Embryonic facial prominence (tissue), 1 donor: ENCODE measurements around the gene IP6K3.
A peak's percentile ranks its signal among the peaks of the same experiment; 100 is the strongest.

Experiments
- DNase-seq: peaks from one replicate; pipeline ENCODE4 v3.0.0-alpha.2; 2016; ENCODE audit errors: extremely low spot score

IP6K3 gene

GRCh38 chr6:33723371-33724085 is 23.2 kb downstream of the IP6K3 start:
- no peak for DNase-seq

DNA sequence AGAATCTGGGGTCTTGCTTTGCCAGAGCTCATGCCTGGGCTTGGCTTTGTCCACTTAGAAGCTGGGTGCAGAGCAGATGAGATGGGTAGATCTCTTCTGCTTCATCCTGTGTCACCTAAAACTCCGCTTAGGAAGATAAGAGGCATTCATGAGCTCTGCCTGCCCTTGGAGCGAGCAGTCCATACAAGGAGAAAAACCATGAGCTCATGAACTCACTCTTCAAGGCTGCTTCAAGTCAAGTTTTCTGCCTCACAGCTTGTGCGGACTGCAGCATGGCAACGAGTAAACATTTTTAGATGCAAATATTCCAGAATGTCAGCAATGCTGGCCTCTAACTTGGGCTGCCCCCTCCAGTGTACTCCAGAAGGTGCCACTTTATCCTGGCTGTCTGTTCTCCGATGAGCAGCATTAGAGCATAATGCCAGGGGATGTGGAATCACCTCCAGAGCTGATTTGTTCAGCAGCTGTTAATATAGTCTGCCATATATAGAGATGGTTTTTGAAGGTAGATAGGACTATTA is 24.5 kb downstream of the IP6K3 start:
- no peak for DNase-seq

DNA sequence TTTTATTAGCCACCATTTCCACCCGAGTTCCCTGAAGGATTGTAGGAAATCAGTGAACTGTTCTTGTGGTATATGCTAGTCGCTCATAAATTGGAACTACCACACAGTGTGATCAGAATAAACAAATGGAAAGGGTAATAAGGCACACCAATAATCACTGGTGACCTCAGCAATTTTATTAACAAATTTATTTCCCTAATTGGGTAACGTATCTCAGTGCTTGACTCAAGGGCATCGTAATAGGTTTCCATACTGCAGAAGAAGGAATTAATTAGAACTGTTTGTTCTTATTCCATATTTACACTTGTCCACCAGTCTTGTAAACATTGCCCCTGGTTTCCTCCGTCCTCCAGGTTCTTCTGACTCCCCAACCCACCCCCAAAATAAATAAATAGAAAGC is 25.2 kb downstream of the IP6K3 start:
- DNase-seq = no peak

DNA sequence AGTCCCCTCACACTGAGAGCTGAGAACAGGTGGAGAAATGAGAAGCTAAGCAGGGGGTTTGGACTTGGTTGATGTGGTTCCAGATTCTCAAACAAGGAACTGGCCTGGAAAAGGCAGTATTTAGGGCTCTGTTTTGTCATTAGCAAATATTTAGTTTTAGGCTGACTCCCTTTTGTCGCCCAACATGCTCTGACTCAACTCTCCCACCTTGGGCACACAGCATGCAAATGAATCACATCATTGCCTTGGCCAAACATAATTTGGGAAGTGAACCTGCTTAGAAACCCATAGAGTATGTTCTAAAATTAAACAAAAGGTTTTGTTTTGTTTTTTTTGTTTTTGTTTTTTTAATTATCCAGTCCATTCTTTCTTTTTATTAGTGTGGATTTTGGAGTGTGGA is 25.7 kb downstream of the IP6K3 start:
- no peak for DNase-seq

DNA sequence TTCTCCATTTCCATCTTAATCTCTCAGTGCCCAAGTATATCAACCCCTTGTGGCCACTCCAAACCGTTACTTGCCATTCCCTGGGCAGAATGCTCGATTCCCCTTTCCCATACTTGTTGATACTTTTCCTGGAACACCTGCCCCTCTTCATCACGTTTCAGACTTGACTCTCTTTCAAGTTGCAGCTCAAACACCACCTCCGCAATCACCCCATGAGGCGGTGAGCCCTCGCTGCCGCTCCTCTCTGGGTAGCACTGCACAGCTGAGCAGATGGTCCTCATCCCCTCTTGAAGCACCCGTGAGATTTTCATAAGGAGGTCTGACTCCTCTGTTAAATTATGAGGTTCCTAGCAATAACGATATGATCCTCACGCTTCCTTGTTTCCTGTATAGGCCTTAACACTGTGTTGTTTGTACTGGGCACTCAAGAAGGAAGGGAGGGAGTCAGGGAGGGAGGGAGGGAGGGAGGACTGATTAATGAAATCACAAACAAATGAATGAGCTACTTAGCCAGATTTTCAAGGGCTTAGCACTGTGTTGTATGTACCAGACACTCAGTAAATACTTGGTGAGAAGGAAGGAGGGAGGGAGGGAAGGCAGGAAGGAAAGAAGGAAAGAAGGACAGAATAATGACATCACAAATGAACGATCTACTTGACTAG is 27.2 kb downstream of the IP6K3 start:
- DNase-seq = no peak

- DNase-seq = no peak
Observed at GRCh38 chr6:33718713-33719112, 28.0 kb downstream of the IP6K3 start.

DNA sequence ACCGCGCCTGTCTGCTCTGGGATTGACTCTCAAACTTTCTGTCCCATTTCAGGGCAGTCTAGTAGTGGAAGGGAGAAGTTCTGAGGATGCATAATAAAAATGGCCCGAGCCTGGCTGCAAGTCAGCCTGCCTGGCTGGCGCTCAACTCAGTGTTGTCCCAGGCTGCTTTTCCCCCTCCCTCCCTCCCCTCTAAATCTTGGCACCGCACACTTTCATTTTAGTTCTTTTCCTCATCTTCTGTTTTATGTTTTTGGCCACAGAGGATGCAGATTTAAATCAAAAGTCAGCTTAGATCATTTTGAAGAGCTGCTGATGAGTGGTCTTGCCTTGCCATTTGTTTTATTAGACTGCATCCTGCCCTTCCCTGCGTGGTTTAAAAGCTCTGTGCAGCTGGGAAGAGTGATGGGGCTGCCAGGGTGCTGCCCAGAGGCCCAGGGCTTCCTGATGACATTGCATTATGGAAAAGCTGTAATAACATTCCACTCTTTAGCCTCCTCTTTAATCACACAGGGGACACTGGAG is 28.7 kb downstream of the IP6K3 start:
- no peak for DNase-seq

DNA sequence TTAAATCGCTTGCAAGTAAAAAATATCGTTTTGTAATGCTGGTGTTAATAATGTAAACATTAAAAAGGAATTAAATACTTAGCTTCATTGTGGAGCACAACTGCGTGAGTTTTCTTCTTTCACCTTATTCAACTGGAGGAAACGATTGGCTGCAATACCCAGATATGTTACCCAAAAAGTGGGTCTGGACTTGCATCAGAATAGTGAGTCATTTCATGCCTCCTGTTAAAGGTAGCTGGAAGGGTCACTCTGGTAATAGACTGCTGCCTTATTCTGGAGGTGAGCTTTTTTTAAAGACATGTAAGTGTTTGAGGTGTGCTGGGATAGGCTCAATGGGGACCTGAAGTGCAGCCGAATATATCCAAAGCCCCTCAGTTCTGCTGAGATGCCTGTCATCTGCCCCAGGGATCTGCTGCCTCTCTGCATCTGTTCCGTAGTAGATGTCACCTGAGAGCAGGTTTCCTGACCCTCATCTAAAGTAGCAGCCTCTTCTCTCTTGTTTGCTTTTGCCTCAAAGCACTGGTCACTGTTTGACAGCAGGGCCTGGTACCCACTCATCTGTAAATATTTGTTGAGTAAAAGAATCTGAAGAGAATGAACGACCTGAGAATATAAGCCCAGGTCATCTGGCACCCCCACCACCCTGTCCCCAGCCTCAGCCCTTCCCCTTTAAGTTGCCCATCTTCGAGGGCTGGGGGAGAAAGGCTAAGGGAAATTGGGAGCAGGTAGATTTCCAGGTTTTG is 29.6 kb downstream of the IP6K3 start:
- no peak for DNase-seq

DNA sequence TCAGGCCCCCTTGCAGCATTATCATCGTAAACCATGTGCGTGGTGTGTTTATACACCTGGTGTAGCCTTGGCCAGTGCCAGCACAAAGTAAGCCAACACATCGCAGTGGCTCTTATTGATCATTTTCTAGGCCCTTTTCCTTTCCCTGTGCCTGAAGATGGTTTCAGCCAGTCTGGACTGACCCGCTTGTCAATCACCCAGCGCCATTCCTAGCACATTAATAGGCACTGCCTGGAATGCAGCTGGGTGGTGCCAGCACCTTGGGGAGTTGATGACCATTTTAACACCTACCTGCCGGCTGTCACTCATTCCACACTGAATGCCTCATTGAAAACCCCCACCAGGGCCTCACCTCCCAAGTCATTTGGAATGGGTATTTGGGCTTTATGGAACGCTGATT is 30.3 kb downstream of the IP6K3 start:
- no peak for DNase-seq

- no peak for DNase-seq
Observed at GRCh38 chr6:33714385-33715040, 32.2 kb downstream of the IP6K3 start.

GRCh38 chr6:33713786-33714185 is 32.9 kb downstream of the IP6K3 start:
- no peak for DNase-seq

- DNase-seq = no peak
Observed at GRCh38 chr6:33712914-33713313, 33.8 kb downstream of the IP6K3 start.

DNA sequence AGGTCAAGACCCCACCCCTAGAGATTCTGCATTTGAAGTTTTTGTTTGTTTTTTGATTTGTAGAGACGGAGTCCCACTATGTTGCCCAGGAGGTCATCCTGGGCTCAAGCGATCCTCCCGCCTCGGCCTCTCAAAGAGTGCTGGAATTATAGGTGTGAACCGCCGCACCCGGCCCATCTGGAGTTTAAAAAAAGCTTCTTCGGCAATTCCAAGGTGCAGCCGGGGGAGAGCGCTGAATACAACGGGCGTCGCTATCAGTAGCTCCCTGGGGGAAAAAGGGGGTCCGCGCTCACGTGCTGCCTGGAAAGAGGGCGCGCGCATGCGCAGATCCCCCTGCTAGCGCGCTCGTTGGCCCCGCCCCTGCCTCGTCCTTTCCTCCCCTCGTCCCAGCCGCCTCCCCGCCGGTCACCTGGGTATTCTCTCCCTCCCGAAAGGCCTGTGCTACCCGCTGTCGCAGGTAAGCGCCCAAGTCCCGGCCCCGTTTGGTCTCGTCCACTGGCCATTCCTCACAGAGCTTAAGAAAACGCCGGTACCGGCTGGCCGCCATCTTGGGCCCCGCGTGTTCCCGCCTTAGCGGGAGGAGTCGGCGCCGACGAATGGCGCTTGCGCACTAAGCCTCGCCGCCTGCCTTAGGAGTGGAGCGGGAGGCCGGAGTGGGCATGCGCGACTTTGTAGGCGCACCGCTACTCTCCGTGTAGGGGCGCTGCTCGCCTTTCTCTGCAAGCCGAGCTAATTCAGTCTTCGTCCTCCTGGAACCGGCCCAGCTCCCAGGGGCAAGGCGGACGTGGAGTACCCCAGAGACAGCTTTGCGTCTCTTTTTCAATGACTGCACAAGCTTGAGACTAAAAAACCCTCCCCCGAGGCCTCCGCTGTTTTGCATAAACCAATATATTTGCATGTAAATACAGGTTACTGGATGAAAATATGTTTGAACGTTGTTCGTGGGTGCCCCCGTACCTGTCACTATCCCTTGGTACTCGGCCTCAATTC is 35.3 kb downstream of the IP6K3 start, which contains the start of gene UQCC2:
UQCC2 (minus strand) TSS at position 561 of the 990 bp plus-strand sequence; CDS start at position 547, 14 bp downstream.
- peak; percentile 93 for DNase-seq

DNA sequence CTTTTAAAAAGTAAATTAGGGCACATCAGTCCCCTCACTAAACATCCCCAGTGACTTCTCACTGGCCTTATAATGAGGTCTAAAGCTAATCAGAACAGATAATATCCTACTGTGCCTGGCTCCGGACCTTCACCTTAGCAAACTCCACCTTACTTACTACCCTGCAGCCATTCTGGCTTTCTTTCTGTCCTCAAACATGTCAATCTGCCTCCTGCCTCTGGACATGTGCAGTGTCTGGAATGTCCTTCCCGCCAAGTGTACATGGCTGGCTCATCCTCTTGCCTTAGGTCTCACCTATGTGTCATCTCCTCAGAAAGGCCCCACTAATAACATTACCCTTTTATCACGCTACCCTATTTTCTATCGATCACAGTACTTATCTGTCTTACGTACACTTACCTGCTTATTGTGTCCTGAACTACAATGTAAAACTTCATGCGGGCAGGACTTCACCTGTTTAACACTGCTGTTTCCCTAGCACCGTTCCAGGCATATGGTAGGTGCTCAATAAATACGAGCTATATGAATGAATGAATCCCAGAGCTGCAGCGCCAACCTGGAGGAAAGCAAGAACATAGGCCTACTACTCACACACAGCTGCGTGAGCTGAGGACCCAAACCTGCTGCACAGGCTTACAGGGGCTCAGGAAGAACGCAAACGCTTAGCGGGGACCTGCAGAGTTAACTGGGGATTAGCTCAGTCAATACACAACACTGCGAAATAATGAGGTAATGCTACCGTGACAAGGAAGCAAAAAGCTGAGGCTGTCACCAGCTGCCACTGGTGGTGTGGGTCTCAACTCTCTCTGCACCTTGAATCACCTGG is 36.2 kb downstream of the IP6K3 start:
- DNase-seq = no peak

DNA sequence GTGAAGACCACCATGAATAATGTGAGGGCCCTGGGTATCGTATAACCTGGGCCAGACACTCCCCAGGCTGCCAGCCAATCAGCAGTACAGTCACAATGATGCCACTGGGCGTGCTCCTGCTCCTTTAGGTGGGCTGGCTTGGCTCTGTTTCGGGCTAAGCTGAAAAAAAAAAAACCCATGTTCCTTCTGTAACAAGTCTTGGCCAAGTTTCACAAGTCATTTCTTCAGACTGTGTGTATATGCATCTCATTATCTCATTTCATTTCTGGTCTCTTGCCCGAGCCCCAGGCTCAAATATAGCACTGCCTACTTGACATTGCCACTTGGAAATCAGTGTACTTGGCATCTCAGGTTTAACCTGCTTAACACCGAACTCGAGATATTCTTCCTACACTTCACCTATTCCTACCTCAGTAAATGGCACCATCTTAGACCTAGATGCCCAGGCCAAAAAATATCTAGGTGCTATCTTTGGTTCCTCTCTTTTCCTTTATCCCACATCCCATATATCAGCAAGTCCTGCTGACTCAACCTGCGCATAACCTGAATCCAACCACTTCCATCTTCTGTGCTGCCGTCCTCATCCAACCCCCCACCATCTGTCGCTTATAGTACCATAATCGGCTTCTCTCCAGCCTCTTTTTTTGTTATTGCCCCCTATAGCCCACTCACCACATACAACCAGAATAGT is 37.0 kb downstream of the IP6K3 start:
- DNase-seq = no peak

DNA sequence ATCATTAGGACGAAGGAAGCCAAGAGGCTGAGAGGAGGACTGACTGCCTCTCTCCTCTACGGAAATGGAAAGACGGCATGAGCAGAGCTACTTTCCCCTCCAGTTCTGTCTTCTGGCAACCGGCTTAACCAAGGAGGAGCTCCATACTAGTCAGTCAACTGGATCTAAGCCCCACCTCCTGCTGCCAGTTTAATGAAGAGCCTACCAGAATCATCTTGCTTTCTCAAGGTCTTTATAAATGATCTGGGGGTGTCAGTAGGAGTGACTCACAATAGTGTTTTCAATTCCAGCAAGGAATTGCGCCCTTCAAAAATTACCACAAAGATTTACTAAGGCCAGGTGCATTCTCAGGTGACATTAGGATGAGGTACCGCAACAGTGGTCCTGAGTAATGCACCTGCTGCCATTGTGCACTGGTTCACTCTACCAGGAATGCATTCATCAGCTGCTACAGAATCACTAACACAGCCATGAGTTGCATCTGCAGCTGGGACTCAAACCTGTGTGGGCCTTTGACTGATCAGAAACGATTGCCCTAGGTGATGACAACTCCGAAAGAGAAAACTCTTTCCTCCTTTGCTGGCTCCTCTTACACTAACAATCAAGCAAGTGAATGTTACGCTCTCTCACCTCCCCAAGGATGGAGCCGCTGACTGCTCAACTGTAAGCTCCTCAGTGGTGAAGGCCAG is 38.0 kb downstream of the IP6K3 start:
- no peak for DNase-seq

DNA sequence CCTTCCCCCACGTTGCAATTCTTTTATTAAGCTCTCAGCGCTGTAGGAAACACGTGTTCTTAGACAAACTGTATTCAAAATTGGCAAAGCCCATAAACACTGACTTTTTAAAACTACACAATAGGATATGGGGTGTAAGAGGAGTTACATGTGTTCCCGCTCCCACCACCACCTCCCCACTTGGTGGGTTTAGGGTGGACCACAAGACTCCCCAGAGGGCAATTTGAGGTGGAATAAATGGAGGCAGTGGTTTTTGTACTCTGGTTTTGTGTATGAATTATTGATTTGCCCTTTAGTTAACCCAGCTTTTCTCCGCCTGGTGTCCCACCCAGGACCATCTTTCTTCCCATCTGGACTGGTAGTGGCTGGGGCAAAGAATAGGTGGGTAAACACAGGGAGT is 38.9 kb downstream of the IP6K3 start:
- no peak for DNase-seq

GRCh38 chr6:33705955-33706725 is 40.6 kb downstream of the IP6K3 start:
- no peak for DNase-seq
